T-helper 2 cell treated with Interferon-gamma antibody and Interleukin-4, amounts not matched to agents 5 μg/mL and 100 μg/mL, for 36 hours (primary cell): ENCODE measurements around the gene ALDH1A1.

Experiments
- DNase-seq: peaks from one replicate; pipeline ENCODE4 v3.0.0; 2021; ENCODE audit warnings: low spot score
- H3K27ac Mint-ChIP-seq: one replicate; pipeline ENCODE4 v1.8.0; 2021; ENCODE audit warnings: mild to moderate bottlenecking, mixed read lengths
- H3K27me3 Mint-ChIP-seq: one replicate; pipeline ENCODE4 v1.8.0; 2021; ENCODE audit warnings: low read depth, mixed read lengths
- H3K36me3 Mint-ChIP-seq: one replicate; pipeline ENCODE4 v1.8.0; 2021; ENCODE audit warnings: low read depth, mixed read lengths
- H3K4me1 Mint-ChIP-seq: one replicate; pipeline ENCODE4 v1.8.0; 2021; ENCODE audit warnings: low read depth, mixed read lengths
- H3K4me3 Mint-ChIP-seq: one replicate; pipeline ENCODE4 v1.8.0; 2022; ENCODE audit warnings: mild to moderate bottlenecking, moderate library complexity, mixed read lengths
- H3K9me3 Mint-ChIP-seq: one replicate; pipeline ENCODE4 v1.8.0; 2021; ENCODE audit warnings: mixed read lengths

Gene ALDH1A1

DNA sequence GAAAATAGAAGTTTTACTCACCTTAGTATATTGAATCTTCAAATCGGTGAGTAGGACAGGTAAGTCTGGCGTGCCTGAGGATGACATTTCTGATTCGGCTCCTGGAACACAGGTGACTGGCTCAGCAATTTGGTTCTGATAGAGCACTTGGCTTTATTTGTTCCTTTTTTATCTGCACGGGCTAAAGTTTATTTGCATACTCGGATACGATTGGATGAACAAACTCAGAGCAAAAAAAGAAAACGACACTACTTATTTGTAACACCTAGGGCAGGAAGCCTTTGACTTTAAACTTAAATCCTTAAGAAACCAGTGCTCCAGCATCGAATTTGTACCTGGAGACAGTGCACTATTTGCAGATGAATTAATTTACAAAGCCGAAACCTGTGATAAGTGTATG lies at the start of gene ALDH1A1:
Gene ALDH1A1 (minus strand): TSS at position 140 of the 400 bp plus-strand sequence. CDS start 53 bp downstream, at position 87.
- Mint-ChIP-seq H3K4me3 (no peak within 1 kb of the TSS), H3K4me1 (no peaks in the 10 kb centered on the region), H3K27ac (no peak within 1 kb of the TSS), H3K27me3 (peaks cover 19% of the 10 kb centered on the region), H3K36me3 (no peaks in the 10 kb centered on the region), H3K9me3 (no peaks in the 10 kb centered on the region)
- DNase-seq: no peak

DNA sequence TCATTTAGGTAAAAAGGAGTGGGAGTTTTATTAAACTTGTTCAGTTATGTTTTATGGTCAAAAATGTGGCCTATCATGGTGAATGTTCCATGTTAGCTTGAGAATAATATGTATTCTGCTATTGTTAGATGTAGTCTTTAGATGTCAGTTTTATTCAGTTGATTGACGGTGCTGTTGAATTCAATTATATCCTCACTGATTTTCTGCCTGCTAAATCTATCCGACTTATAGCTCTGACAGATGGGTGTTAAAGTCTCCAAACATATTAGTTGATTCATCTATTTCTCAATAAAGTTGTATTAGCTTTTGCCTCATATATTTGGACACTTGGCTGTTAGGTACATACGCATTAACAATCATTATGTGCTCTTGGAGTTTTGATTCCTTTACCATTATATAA lies 49.0 kb upstream of the ALDH1A1 start:
- Mint-ChIP-seq H3K4me3 (no peak overlapping the region), H3K27ac (no peak overlapping the region), H3K9me3 (no peaks in the 10 kb centered on the region), H3K4me1 (no peaks in the 10 kb centered on the region), H3K36me3 (no peaks in the 10 kb centered on the region), H3K27me3 (peaks cover 3% of the 10 kb centered on the region)
- DNase-seq: no peak

DNA sequence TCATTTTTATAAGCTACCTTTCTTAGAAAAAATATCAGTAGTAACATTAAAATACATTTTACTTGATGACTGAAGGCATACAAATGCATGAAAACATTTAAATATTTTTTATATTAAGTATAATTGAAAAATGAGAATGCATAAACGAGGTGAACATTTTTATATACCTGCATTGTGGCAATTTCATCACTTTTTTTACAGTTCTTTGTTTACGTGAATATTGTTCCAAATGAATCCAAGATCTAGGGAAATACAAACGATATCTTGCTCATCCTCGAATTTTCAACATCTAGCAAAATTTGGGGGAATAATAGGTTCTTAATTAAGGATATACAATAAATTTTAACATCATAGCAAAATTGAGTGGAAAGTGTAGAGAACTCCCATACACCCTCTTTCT lies 45.5 kb upstream of the ALDH1A1 start:
- no peak overlapping the region for H3K27ac Mint-ChIP-seq
- DNase-seq: no peak
- H3K4me1 Mint-ChIP-seq: no peaks in the 10 kb centered on the region
- no peaks in the 10 kb centered on the region for H3K9me3 Mint-ChIP-seq
- peaks cover 3% of the 10 kb centered on the region for H3K27me3 Mint-ChIP-seq
- H3K4me3 Mint-ChIP-seq: no peak overlapping the region
- H3K36me3 Mint-ChIP-seq: no peaks in the 10 kb centered on the region

DNA sequence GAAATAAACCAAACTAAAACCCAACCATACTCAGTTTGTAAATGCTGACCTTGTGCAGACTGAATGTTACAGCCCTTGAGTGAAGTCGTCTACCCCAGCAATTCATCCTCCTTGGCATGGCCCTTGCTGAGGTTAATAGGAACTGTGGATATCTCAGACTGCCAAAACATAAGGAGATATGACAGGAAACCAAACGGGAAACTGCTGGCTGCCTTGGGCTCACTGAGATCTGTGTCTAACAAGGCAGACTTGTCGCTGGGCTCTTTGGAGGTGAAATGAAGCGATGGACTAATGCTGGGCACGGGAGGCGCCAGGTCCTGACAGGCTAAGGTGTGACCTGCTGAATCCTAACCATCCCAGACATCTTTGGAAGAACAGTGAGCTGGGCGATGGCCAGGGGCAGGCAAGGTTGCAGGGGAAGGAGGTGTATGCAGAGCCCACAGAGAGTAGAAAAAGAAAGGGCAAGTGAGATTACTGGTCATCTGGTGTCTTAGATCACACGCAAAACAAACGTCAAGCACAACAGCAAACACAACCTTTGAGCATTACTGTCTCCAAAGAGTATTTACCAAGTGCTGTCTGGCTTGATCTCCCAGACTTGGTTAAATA lies 44.6 kb upstream of the ALDH1A1 start:
- Mint-ChIP-seq H3K4me3 (no peak overlapping the region), H3K27me3 (peaks cover 3% of the 10 kb centered on the region), H3K4me1 (no peaks in the 10 kb centered on the region), H3K36me3 (no peaks in the 10 kb centered on the region), H3K27ac (no peak overlapping the region), H3K9me3 (no peaks in the 10 kb centered on the region)
- no peak for DNase-seq

DNA sequence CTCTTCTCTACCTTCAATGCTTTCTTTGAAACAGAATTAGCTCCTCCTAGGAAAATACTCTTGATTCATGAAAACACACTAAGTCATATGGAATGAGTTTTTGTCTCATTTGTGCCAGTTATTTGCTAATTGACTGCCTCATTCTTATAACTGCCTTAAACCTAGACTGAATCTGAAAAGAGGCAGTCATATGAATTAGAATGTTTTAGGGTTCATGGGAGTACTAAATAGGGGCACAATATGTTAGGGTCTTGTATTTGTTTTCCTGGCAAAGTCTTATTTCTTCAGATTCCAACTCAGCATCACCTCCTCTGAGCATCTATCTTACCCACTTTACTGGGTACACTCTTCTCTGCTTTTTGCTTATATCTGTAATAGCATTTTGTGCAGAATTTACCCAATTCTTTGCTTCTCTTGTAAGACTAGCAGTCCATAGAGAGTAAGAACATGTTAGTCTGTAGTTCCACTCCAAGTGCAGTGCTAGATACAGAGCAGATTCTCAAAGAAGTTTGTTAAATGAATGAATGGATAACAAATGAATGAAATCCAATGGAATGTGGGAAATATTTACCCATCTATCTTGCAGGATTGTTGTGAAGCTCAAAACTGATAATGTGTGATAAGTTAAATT lies 43.9 kb upstream of the ALDH1A1 start:
- Mint-ChIP-seq H3K4me1 (no peaks in the 10 kb centered on the region), H3K9me3 (no peaks in the 10 kb centered on the region), H3K27ac (no peak overlapping the region), H3K36me3 (no peaks in the 10 kb centered on the region), H3K27me3 (peaks cover 3% of the 10 kb centered on the region), H3K4me3 (no peak overlapping the region)
- no peak for DNase-seq

DNA sequence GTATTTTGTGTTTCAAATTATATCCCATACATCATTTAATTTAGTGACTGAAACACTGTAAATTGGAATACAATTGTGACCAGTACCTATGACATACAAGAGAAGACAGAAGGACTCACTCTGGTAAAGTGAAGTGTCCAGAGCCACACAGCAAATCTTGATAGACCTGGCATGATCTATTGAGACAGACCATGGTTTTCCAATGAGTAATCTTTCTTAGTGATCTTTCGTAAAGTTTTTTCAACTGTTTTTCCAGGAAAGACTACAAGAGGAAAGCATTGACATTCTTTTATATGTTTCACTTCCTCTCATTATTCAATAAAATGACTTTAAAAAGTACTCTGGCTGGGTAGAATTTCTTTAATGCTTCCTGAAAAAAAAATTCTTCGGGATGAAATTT lies 43.3 kb upstream of the ALDH1A1 start:
- H3K4me3 Mint-ChIP-seq: no peak overlapping the region

DNA sequence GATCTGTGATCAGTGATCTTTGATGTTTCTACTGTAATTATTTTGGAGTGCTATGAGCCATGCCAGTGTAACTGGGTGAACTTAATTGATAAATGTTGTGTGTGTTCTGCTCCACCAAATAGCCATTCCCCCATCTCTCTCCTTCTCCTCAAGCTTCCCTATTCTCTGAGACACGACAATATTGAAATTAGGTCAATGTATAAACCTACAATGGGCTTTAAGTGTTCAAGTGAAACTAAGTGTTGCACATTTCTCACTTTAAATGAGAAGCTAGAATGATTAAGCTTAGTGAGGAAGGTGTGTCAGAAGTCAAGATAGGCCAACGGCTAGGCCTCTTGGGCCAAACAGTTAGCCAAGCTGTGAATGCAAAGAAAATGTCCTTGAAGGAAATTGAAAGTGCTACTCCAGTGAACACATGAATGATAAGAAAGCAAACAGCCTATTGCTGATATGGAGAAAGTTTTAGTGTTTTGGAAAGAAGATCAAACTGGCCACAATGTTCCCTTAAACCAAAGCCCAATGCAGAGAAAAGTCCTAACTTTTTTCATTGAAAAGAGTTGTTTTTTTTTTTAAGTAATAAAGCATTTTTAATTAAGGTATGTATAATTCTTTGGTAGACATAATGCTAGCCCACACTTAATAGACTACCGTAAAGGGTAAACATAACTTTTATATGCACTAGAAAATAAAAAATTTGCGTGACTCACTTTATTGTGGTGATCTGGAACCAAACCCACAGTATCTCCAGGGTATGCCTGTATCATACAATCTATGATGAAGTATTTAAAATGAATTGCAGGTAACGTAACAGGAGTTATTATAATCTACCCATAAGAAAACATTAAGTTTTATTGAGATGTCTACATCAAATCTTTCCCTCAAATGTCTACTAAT lies 42.5 kb upstream of the ALDH1A1 start:
- DNase-seq: no peak
- no peaks in the 10 kb centered on the region for H3K4me1 Mint-ChIP-seq

More for the DNA sequence above, 43.3 kb upstream of the ALDH1A1 start:
- Mint-ChIP-seq H3K4me1 (no peaks in the 10 kb centered on the region), H3K9me3 (no peaks in the 10 kb centered on the region), H3K27me3 (peaks cover 3% of the 10 kb centered on the region), H3K27ac (no peak overlapping the region), H3K36me3 (no peaks in the 10 kb centered on the region)
- no peak for DNase-seq

DNA sequence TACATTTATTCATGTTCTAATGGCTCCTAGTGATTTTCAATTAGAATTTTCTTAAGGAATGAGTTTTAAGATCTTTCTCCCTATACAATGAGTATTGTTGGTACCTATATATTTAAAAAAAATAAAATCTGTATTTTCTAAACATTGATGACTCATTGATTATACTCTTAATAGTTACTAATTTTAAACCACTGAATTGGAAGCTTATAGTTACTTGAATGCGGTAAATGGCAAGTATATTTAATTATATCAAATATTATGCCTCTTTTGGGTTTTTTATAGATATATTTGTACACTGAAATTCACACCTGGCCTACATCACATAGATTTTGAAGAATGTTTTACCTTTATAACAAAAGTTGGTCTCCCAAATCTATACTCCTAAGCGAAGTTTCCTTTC lies 38.9 kb upstream of the ALDH1A1 start:
- Mint-ChIP-seq H3K27me3 (no peaks in the 10 kb centered on the region), H3K4me3 (no peak overlapping the region), H3K9me3 (no peaks in the 10 kb centered on the region), H3K4me1 (no peaks in the 10 kb centered on the region), H3K36me3 (no peaks in the 10 kb centered on the region), H3K27ac (no peak overlapping the region)
- no peak for DNase-seq

More for the DNA sequence above, 42.5 kb upstream of the ALDH1A1 start:
- Mint-ChIP-seq H3K9me3 (no peaks in the 10 kb centered on the region), H3K4me3 (no peak overlapping the region), H3K36me3 (no peaks in the 10 kb centered on the region), H3K27ac (no peak overlapping the region), H3K27me3 (peaks cover 3% of the 10 kb centered on the region)

DNA sequence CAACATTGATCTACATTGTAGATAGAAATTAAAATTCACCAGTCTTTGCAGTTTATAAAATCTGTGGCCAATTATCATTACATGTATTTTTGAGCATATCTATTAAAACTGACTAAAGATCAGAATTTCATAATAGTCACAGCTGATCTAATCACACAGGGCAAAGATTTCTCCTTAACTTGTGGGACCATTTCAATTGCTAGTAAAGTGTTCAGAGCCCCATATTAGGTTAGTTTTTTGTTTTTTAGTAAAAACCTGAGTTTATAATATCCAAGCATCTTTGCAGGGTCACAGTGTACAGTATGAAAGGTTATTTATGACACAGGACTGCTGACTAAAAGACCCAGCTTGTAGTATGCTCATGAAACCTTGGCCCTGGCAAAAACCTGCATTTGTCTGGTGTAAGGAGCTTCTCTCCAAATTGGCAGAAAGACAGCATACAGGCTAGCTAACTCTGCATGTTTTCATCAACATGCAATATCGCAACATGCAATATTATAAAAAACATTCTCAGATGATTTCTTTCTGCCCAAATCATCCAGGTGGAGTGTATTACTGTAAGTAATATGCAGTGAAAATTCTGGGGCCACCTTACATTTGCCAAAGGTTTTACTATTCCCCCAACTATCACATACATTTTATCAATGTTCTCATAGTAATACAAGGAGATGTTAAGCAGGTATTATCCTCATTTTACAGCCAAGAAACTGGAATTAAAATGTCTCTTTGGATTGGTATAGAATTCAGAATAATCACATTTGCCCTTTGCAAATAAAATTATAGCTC lies 37.7 kb upstream of the ALDH1A1 start:
- DNase-seq: no peak
- no peaks in the 10 kb centered on the region for H3K36me3 Mint-ChIP-seq
- H3K4me1 Mint-ChIP-seq: no peaks in the 10 kb centered on the region
- H3K27me3 Mint-ChIP-seq: no peaks in the 10 kb centered on the region
- no peak overlapping the region for H3K27ac Mint-ChIP-seq
- no peaks in the 10 kb centered on the region for H3K9me3 Mint-ChIP-seq
- no peak overlapping the region for H3K4me3 Mint-ChIP-seq

DNA sequence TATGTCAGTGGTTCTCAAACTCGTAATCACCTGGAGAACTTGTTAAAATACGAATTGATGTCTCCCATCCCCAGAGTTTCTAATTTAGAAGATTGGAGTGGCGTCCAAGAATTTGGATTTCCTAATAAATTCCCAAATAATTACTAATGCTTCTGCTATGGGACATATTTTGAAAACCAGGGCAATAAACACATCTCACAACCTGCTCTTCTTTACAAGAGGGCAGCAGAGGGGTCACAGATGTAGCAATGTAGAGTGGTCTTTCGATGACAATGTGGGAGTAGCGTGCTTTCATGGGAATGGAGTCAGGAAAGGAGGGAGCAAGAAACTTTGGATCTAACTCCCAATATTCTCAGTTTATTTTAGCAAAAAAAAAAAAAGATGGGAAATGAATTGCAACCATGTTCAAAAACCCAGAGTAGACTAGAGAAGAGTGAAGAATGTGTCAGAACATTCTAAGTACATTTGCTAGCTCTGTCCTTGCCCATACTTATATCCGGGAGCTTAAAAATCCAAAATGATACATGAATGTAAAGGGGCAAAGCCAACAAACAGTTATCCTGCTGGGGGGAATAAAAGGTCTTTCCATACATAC lies 33.8 kb upstream of the ALDH1A1 start:
- Mint-ChIP-seq H3K4me1 (no peaks in the 10 kb centered on the region), H3K9me3 (no peaks in the 10 kb centered on the region), H3K27me3 (no peaks in the 10 kb centered on the region), H3K4me3 (no peak overlapping the region), H3K27ac (no peak overlapping the region), H3K36me3 (no peaks in the 10 kb centered on the region)
- DNase-seq: no peak

DNA sequence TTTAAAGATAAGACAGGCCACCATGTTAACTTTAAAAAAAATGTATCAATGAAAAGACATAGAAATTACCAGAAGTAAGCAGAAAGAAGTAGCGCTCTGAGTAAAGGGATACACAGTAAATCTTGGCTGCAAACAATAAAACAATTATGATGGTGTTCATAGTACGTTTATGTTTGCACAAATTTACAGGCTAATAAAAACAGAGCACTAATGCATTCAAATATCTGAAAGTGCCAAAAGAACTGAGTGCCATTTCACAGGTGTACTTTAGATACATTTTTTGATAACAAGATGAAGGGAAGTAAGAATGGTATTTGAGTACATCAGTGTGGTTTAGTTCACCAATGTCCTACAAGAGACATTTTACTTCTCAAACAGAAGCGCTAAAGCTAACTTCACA lies 32.9 kb upstream of the ALDH1A1 start:
- no peaks in the 10 kb centered on the region for H3K4me1 Mint-ChIP-seq
- no peaks in the 10 kb centered on the region for H3K9me3 Mint-ChIP-seq
- no peak overlapping the region for H3K4me3 Mint-ChIP-seq
- DNase-seq: no peak
- no peak overlapping the region for H3K27ac Mint-ChIP-seq
- H3K36me3 Mint-ChIP-seq: no peaks in the 10 kb centered on the region
- H3K27me3 Mint-ChIP-seq: no peaks in the 10 kb centered on the region

DNA sequence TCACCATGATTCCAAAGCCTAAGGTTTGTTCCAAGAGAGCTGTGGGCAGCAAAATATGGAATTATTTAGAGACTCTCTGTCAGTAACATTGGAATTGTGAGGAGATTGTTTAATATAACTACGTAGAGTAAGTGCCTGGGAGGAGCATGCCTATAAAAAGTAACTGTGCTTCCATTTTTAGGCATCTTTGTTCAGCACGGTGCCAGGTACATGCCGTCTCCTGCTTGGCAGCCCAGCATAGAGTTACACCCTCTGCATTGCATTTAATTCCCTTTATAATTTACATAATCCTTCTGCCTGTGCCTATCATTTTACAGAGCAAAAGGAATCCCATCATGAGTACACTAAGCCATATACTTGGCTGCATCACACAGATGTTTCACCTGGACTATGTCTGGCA lies 32.1 kb upstream of the ALDH1A1 start:
- Mint-ChIP-seq H3K4me3 (no peak overlapping the region), H3K27ac (no peak overlapping the region), H3K36me3 (no peaks in the 10 kb centered on the region), H3K27me3 (no peaks in the 10 kb centered on the region), H3K9me3 (no peaks in the 10 kb centered on the region), H3K4me1 (no peaks in the 10 kb centered on the region)
- DNase-seq: no peak

DNA sequence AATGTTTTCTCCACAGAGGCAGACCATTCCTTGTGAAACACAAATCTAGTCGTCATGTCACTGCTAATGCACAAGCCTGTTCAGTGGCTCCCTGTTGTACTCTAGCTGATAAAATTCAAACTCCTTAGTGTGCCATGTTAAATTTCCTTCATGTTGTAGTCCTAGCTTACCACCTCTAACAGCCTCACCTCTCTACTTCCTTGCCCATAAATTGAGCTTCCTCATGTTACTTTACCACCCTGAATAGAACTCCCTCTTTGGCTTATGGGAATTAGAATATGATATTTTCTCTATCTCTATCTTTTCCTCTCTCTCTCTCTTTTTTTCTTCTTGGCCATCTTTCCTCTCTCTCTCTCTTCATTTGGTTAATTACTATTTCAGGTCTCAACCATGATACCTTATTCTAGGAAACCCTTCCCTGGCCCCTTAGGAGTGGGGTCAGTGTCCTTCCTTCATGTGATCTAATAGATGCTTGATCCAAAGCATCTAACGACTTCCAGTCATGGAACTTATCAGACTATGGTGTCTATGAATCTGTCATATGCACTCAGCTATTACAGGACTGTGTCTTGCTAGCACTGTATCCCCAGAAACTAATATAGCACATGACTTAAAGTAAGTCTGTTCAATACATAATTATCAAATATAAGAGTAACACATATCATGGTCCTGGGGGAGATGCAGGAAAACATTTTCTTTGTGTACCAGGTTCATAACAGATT lies 31.5 kb upstream of the ALDH1A1 start:
- H3K4me1 Mint-ChIP-seq: no peaks in the 10 kb centered on the region
- no peaks in the 10 kb centered on the region for H3K36me3 Mint-ChIP-seq
- no peak overlapping the region for H3K27ac Mint-ChIP-seq
- no peaks in the 10 kb centered on the region for H3K27me3 Mint-ChIP-seq
- no peak overlapping the region for H3K4me3 Mint-ChIP-seq
- H3K9me3 Mint-ChIP-seq: no peaks in the 10 kb centered on the region
- DNase-seq: no peak
